Endothelial cell of umbilical vein (primary cell): Measurements from ENCODE around the gene EXOC6.

Source experiments
- EZH2 ChIP-seq: IDR thresholded peaks from 2 replicates; pipeline ENCODE4 v1.6.1; 2012; ENCODE audit warnings: borderline replicate concordance, low read depth, mild to moderate bottlenecking, moderate library complexity, low read length, inconsistent platforms; ENCODE audit not compliant: severe bottlenecking
- FOS ChIP-seq: IDR thresholded peaks from 2 replicates; pipeline ENCODE4 v1.6.1; 2011; ENCODE audit warnings: mild to moderate bottlenecking, low read length, moderate library complexity, borderline replicate concordance; ENCODE audit not compliant: insufficient read depth
- GATA2 ChIP-seq: IDR thresholded peaks from 2 replicates; pipeline ENCODE4 v1.7.0; 2011; ENCODE audit warnings: low read depth, mild to moderate bottlenecking, moderate library complexity, mixed read lengths, low read length; ENCODE audit not compliant: insufficient read length, insufficient read depth
- JUN ChIP-seq: IDR thresholded peaks from 2 replicates; pipeline ENCODE4 v1.6.1; 2011; ENCODE audit warnings: borderline replicate concordance, low read depth; ENCODE audit not compliant: insufficient read length, insufficient read depth
- MYC ChIP-seq: IDR thresholded peaks from one replicate; pipeline ENCODE4 v1.6.1; 2011; ENCODE audit warnings: mild to moderate bottlenecking, low read depth, low read length
- POLR2A ChIP-seq: IDR thresholded peaks from 2 replicates; pipeline ENCODE4 v1.6.1; 2012; ENCODE audit warnings: low read depth, mild to moderate bottlenecking, control low read depth, low read length
- POLR2AphosphoS5 ChIP-seq: IDR thresholded peaks from 2 replicates; pipeline ENCODE4 v1.6.1; 2012; ENCODE audit warnings: low read depth, mild to moderate bottlenecking, control low read depth, low read length, moderate library complexity; ENCODE audit not compliant: insufficient read depth
- TF ChIP-seq, protein P1 (sequence below), 2 donors: IDR thresholded peaks; 1 replicate in 1 of 2; 2 replicates in 1 of 2; pipeline ENCODE4 v1.5.1; 2011; ENCODE audit warnings: low read length in 2 of 2, mild to moderate bottlenecking in 2 of 2, moderate library complexity in 2 of 2, control low read depth in 1 of 2, inconsistent platforms in 1 of 2, low read depth in 1 of 2; ENCODE audit not compliant: insufficient read depth in 1 of 2; ENCODE audit errors: extremely low read depth in 1 of 2
- TF ChIP-seq, protein P2 (sequence below): IDR thresholded peaks from 2 replicates; pipeline ENCODE4 v1.6.1; 2011; ENCODE audit not compliant: insufficient read depth, insufficient read length

DNA sequence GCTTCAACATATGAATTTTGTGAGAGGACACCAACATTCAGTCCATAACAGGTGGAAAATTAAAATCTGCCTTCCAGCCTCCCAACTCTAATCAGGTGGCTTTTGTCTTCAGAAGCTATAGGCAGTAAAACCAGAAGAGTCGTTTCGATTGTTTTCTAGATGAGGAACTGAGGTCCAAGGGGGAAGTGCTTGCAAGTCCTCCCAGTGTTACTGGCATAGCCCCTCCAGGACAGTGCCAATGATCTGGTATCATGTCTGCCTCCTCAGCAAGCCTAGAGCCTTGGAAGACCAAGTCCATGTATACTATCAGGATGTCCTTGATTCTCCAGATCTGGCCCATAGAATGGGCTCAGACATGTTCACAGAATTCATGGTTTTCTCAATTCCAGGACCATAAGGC lies 242.3 kb downstream of the EXOC6 start:
- TF ChIP-seq, protein P1, sequence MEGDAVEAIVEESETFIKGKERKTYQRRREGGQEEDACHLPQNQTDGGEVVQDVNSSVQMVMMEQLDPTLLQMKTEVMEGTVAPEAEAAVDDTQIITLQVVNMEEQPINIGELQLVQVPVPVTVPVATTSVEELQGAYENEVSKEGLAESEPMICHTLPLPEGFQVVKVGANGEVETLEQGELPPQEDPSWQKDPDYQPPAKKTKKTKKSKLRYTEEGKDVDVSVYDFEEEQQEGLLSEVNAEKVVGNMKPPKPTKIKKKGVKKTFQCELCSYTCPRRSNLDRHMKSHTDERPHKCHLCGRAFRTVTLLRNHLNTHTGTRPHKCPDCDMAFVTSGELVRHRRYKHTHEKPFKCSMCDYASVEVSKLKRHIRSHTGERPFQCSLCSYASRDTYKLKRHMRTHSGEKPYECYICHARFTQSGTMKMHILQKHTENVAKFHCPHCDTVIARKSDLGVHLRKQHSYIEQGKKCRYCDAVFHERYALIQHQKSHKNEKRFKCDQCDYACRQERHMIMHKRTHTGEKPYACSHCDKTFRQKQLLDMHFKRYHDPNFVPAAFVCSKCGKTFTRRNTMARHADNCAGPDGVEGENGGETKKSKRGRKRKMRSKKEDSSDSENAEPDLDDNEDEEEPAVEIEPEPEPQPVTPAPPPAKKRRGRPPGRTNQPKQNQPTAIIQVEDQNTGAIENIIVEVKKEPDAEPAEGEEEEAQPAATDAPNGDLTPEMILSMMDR (IDR thresholded peaks at IDR 0.05; ENCODE audit: extremely low read depth in 1 of 2, insufficient read depth in 1 of 2, low read depth in 1 of 2, low read length in 2 of 2), result no peak
- TF ChIP-seq POLR2A, result no peak
- no peak for TF ChIP-seq EZH2
- TF ChIP-seq POLR2AphosphoS5, result no peak
- no peak for TF ChIP-seq JUN
- TF ChIP-seq FOS, result no peak
- TF ChIP-seq, protein P2, sequence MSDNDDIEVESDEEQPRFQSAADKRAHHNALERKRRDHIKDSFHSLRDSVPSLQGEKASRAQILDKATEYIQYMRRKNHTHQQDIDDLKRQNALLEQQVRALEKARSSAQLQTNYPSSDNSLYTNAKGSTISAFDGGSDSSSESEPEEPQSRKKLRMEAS, result no peak
- TF ChIP-seq GATA2, result no peak
- TF ChIP-seq MYC, result no peak
